HepG2 (cell line): ENCODE measurements around the gene SCYGR6. TPM values are rescaled to one million over a fixed set of nuclear protein-coding genes. Genes with fewer than 3 reads are reported as not detected.

ENCODE experiments used
- ATF7-NPFF ChIP-seq: sonication (generic); formaldehyde crosslinking; IDR thresholded peaks from 2 replicates; pipeline ENCODE4 v1.8.1; 2023; ENCODE audit warnings: mild to moderate bottlenecking, low read depth, missing genetic modification reagents, moderate library complexity
- HMG20B ChIP-seq: conservative IDR thresholded peaks from 2 replicates; pipeline ENCODE4 v1.6.1; 2016; ENCODE audit warnings: missing genetic modification reagents, missing compliant biosample characterization
- KAT2B ChIP-seq: fragments of 150-350 bp; IDR thresholded peaks from 2 replicates; pipeline ENCODE4 v1.6.1; 2014; ENCODE audit warnings: low read depth, low read length, borderline replicate concordance
- KAT8 ChIP-seq: IDR thresholded peaks from 2 replicates; pipeline ENCODE4 v1.6.1; 2016; ENCODE audit warnings: missing genetic modification reagents, missing compliant biosample characterization
- MAZ ChIP-seq, 2 experiments: sonication (generic) in 1 of 2; formaldehyde crosslinking in 1 of 2; IDR thresholded peaks; 2 replicates each; pipeline versions ENCODE4 v1.5.0 to v1.6.1; 2012 to 2020; ENCODE audit warnings: low read depth in 2 of 2, mild to moderate bottlenecking in 2 of 2, borderline replicate concordance in 1 of 2, improper control_type of control experiment in 1 of 2, low read length in 1 of 2, missing genetic modification reagents in 1 of 2, moderate library complexity in 1 of 2
- NCOR1 ChIP-seq: fragments of 200-600 bp; sonication (generic); IDR thresholded peaks from 2 replicates; pipeline ENCODE4 v1.7.0; 2017; ENCODE audit warnings: antibody characterized with exemption, low read length, borderline replicate concordance
- NFE2L2 ChIP-seq: fragments of 150-350 bp; IDR thresholded peaks from 2 replicates; pipeline ENCODE4 v1.6.1; 2014; ENCODE audit warnings: low read length
- SP1 ChIP-seq, 2 experiments: fragments of 450-650 bp in 1 of 2; sonication (generic) in 1 of 2; formaldehyde crosslinking in 1 of 2; IDR thresholded peaks; 2 replicates each; pipeline versions ENCODE4 v1.4.0 to v1.6.1; 2016 to 2020; ENCODE audit warnings: missing genetic modification reagents in 1 of 2
- SRSF1 ChIP-seq: fragments of 200-400 bp; formaldehyde crosslinking; optimal IDR thresholded peaks from 2 replicates; pipeline ENCODE3; 2017; ENCODE audit warnings: mild to moderate bottlenecking, low read depth, low read length, moderate library complexity
- SSRP1 ChIP-seq: IDR thresholded peaks from 2 replicates; pipeline ENCODE4 v1.6.1; 2016; ENCODE audit warnings: control low read depth
- SUZ12 ChIP-seq: fragments of 150-350 bp; IDR thresholded peaks from 2 replicates; pipeline ENCODE4 v1.6.1; 2014; ENCODE audit warnings: low read depth, low read length
- ZFP37 ChIP-seq: sonication (generic); formaldehyde crosslinking; IDR thresholded peaks from 2 replicates; pipeline ENCODE4 v1.4.0; 2020; ENCODE audit warnings: missing genetic modification reagents, borderline replicate concordance
- ZFX ChIP-seq: sonication (generic); formaldehyde crosslinking; IDR thresholded peaks from 2 replicates; pipeline ENCODE4 v1.4.0; 2020; ENCODE audit warnings: mild to moderate bottlenecking, low read depth, missing genetic modification reagents, moderate library complexity
- ZNF850 ChIP-seq: sonication (generic); formaldehyde crosslinking; conservative IDR thresholded peaks from 2 replicates; pipeline ENCODE4 v1.9.0; 2021; ENCODE audit warnings: mild to moderate bottlenecking, missing genetic modification reagents
- polyA plus RNA-seq, 8 experiments: library from polyadenylated mRNA; depleted of rRNA in 3 of 8; stranded (reverse) in 7 of 8; unstranded in 1 of 8; fragments of >200 nt; fragmentation: Illumina TruSeq in 4 of 8; extraction: Trizol in 4 of 8; gene quantifications; 2 replicates each; pipeline versions ENCODE4 v1.2.1 to v1.2.3, GENCODE V29; 2011 to 2016; ENCODE audit warnings: low read depth in 4 of 8, missing spikeins in 1 of 8, mixed read lengths in 1 of 8; ENCODE audit not compliant: insufficient read depth in 1 of 8
- total RNA-seq, 5 experiments: library from RNA; depleted of rRNA; stranded (reverse); fragments of >200 nt; fragmentation: Illumina TruSeq; extraction: Trizol; gene quantifications; 2 replicates each; pipeline ENCODE4 v1.2.3, GENCODE V29; 2016; ENCODE audit warnings: low read depth in 1 of 5
- TF ChIP-seq, protein P1 (sequence below): sonication (generic); formaldehyde crosslinking; IDR thresholded peaks from 2 replicates; pipeline ENCODE4 v1.4.0; 2020; ENCODE audit warnings: mild to moderate bottlenecking, missing genetic modification reagents
- TF ChIP-seq, protein P2 (sequence below): sonication (generic); formaldehyde crosslinking; IDR thresholded peaks from 2 replicates; pipeline ENCODE4 v1.8.0; 2022; ENCODE audit warnings: mild to moderate bottlenecking, missing genetic modification reagents, moderate library complexity
- TF ChIP-seq, protein P3 (sequence below): sonication (generic); formaldehyde crosslinking; IDR thresholded peaks from 2 replicates; pipeline ENCODE4 v1.8.1; 2023; ENCODE audit warnings: missing genetic modification reagents, inconsistent platforms, borderline replicate concordance
- TF ChIP-seq, protein P4 (sequence below): sonication (generic); formaldehyde crosslinking; IDR thresholded peaks from 2 replicates; pipeline ENCODE4 v1.4.0; 2020; ENCODE audit warnings: missing genetic modification reagents, borderline replicate concordance

Gene SCYGR6
- total and polyA plus RNA-seq, 2 of the 13 experiments (the other 11 are each of a cell fraction or from before 2014, with no cell fraction given), result not detected

DNA sequence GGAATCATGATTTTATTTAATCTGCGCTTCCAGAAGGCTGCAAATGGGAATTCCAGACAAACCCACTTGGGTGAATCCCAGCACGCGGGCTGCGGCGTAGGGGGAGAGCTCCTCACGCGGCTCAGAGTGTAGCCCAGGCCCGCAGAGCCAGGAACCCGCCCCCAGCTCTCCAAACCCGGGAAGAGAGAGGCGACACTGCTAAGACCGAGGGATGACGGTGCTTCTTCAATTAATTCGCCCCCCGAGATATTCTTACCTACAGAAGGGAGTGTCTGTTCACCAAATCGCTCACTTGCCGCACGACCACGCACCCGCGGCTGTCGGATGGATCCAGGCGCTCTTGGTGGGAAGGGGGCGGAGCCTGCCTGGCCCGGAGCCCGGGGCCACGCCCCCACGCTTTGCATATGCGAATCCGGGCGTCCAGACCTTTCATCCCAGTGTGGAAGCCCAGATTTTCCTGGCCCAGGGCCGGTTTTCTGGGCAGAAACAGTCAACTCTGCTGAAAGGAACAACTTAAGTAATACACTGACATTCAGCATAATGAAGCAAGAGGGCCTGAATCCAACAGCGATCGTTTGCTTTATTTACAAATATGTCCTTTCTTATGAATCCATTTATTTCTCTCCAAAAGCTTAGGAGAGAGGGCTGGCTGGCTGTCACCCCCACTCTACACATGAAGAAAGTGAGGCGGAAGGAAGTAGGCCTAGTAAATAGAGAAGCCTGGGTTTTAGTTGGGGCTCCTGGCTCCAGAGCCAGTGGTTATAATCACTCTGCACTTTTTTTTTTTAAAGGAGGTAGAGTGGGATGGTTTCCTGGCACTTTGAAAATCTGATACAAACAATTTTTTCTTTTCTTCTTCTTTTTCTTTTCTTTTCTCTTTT lies 6.6 kb downstream of the SCYGR6 start, which contains the start of gene SLC19A3 (continued):
- no peak for TF ChIP-seq KAT2B
- TF ChIP-seq, protein P1, sequence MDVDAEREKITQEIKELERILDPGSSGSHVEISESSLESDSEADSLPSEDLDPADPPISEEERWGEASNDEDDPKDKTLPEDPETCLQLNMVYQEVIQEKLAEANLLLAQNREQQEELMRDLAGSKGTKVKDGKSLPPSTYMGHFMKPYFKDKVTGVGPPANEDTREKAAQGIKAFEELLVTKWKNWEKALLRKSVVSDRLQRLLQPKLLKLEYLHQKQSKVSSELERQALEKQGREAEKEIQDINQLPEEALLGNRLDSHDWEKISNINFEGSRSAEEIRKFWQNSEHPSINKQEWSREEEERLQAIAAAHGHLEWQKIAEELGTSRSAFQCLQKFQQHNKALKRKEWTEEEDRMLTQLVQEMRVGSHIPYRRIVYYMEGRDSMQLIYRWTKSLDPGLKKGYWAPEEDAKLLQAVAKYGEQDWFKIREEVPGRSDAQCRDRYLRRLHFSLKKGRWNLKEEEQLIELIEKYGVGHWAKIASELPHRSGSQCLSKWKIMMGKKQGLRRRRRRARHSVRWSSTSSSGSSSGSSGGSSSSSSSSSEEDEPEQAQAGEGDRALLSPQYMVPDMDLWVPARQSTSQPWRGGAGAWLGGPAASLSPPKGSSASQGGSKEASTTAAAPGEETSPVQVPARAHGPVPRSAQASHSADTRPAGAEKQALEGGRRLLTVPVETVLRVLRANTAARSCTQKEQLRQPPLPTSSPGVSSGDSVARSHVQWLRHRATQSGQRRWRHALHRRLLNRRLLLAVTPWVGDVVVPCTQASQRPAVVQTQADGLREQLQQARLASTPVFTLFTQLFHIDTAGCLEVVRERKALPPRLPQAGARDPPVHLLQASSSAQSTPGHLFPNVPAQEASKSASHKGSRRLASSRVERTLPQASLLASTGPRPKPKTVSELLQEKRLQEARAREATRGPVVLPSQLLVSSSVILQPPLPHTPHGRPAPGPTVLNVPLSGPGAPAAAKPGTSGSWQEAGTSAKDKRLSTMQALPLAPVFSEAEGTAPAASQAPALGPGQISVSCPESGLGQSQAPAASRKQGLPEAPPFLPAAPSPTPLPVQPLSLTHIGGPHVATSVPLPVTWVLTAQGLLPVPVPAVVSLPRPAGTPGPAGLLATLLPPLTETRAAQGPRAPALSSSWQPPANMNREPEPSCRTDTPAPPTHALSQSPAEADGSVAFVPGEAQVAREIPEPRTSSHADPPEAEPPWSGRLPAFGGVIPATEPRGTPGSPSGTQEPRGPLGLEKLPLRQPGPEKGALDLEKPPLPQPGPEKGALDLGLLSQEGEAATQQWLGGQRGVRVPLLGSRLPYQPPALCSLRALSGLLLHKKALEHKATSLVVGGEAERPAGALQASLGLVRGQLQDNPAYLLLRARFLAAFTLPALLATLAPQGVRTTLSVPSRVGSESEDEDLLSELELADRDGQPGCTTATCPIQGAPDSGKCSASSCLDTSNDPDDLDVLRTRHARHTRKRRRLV, result peak; percentile 94
- no peak for TF ChIP-seq SSRP1 (CRISPR knock-in tag)
- TF ChIP-seq, protein P2, sequence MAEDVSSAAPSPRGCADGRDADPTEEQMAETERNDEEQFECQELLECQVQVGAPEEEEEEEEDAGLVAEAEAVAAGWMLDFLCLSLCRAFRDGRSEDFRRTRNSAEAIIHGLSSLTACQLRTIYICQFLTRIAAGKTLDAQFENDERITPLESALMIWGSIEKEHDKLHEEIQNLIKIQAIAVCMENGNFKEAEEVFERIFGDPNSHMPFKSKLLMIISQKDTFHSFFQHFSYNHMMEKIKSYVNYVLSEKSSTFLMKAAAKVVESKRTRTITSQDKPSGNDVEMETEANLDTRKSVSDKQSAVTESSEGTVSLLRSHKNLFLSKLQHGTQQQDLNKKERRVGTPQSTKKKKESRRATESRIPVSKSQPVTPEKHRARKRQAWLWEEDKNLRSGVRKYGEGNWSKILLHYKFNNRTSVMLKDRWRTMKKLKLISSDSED (CRISPR knock-in tag), result no peak
- no peak for TF ChIP-seq ATF7-NPFF (CRISPR knock-in tag)
- TF ChIP-seq, protein P3, sequence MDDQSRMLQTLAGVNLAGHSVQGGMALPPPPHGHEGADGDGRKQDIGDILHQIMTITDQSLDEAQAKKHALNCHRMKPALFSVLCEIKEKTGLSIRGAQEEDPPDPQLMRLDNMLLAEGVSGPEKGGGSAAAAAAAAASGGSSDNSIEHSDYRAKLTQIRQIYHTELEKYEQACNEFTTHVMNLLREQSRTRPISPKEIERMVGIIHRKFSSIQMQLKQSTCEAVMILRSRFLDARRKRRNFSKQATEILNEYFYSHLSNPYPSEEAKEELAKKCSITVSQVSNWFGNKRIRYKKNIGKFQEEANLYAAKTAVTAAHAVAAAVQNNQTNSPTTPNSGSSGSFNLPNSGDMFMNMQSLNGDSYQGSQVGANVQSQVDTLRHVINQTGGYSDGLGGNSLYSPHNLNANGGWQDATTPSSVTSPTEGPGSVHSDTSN (CRISPR knock-in tag), result no peak
- TF ChIP-seq ZNF850 (CRISPR knock-in tag), result 0 out of 2 replicates have a peak, but pooled peaks have one; percentile 69
- no peak for TF ChIP-seq SP1 (IDR thresholded peaks at IDR 0.05)
- TF ChIP-seq SP1 (CRISPR knock-in tag; IDR thresholded peaks at IDR 0.05), result peak; percentile 87
- no peak for TF ChIP-seq NFE2L2
- TF ChIP-seq NCOR1, result no peak
- TF ChIP-seq SUZ12, result no peak
- TF ChIP-seq SRSF1, result no peak
- TF ChIP-seq, protein P4, sequence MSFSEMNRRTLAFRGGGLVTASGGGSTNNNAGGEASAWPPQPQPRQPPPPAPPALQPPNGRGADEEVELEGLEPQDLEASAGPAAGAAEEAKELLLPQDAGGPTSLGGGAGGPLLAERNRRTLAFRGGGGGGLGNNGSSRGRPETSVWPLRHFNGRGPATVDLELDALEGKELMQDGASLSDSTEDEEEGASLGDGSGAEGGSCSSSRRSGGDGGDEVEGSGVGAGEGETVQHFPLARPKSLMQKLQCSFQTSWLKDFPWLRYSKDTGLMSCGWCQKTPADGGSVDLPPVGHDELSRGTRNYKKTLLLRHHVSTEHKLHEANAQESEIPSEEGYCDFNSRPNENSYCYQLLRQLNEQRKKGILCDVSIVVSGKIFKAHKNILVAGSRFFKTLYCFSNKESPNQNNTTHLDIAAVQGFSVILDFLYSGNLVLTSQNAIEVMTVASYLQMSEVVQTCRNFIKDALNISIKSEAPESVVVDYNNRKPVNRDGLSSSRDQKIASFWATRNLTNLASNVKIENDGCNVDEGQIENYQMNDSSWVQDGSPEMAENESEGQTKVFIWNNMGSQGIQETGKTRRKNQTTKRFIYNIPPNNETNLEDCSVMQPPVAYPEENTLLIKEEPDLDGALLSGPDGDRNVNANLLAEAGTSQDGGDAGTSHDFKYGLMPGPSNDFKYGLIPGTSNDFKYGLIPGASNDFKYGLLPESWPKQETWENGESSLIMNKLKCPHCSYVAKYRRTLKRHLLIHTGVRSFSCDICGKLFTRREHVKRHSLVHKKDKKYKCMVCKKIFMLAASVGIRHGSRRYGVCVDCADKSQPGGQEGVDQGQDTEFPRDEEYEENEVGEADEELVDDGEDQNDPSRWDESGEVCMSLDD, result no peak
- TF ChIP-seq ZFP37 (CRISPR knock-in tag), result no peak
- peak; percentile 77 for TF ChIP-seq ZFX (CRISPR knock-in tag)
- TF ChIP-seq HMG20B (CRISPR knock-in tag), result no peak
- no peak; the same call in 1 of the 2 replicates for TF ChIP-seq KAT8 (CRISPR knock-in tag)
- TF ChIP-seq MAZ (IDR thresholded peaks at IDR 0.05; ENCODE audit: borderline replicate concordance, low read depth, low read length), result no peak
- TF ChIP-seq MAZ (CRISPR knock-in tag; IDR thresholded peaks at IDR 0.05; ENCODE audit: low read depth), result no peak; the same call in 1 of the 2 replicates
